ENCODE measurements around the gene KIF16B. TPM values are rescaled to one million over a fixed set of nuclear protein-coding genes. Genes with fewer than 3 reads are reported as not detected.

Gene KIF16B, protein sequence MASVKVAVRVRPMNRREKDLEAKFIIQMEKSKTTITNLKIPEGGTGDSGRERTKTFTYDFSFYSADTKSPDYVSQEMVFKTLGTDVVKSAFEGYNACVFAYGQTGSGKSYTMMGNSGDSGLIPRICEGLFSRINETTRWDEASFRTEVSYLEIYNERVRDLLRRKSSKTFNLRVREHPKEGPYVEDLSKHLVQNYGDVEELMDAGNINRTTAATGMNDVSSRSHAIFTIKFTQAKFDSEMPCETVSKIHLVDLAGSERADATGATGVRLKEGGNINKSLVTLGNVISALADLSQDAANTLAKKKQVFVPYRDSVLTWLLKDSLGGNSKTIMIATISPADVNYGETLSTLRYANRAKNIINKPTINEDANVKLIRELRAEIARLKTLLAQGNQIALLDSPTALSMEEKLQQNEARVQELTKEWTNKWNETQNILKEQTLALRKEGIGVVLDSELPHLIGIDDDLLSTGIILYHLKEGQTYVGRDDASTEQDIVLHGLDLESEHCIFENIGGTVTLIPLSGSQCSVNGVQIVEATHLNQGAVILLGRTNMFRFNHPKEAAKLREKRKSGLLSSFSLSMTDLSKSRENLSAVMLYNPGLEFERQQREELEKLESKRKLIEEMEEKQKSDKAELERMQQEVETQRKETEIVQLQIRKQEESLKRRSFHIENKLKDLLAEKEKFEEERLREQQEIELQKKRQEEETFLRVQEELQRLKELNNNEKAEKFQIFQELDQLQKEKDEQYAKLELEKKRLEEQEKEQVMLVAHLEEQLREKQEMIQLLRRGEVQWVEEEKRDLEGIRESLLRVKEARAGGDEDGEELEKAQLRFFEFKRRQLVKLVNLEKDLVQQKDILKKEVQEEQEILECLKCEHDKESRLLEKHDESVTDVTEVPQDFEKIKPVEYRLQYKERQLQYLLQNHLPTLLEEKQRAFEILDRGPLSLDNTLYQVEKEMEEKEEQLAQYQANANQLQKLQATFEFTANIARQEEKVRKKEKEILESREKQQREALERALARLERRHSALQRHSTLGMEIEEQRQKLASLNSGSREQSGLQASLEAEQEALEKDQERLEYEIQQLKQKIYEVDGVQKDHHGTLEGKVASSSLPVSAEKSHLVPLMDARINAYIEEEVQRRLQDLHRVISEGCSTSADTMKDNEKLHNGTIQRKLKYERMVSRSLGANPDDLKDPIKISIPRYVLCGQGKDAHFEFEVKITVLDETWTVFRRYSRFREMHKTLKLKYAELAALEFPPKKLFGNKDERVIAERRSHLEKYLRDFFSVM (N-terminal part only)
- 16.1 and 17.9 TPM in 2 replicates for total RNA-seq

GRCh38 chr20:16573001-16573965 is at the start of gene KIF16B:
KIF16B (minus strand) TSS chr20:16573448; CDS start chr20:16573275, 173 bp downstream.

Other genes starting within 250 kb of the KIF16B start
- gene SNRPB2, start 156.6 kb upstream of the KIF16B start, total RNA-seq, result 42.2 and 46.7 TPM in 2 replicates
- gene OTOR, start 174.9 kb upstream of the KIF16B start, total RNA-seq, result not detected in 2 replicates